GM12874 (cell line): ENCODE measurements around the gene FIGLA.

Experiments used
- TF ChIP-seq, protein P1 (sequence below): IDR thresholded peaks from 2 replicates; pipeline ENCODE4 v1.5.1; 2011; ENCODE audit warnings: low read depth, mild to moderate bottlenecking, control low read depth, low read length, moderate library complexity; ENCODE audit not compliant: insufficient read depth

The FIGLA gene

DNA sequence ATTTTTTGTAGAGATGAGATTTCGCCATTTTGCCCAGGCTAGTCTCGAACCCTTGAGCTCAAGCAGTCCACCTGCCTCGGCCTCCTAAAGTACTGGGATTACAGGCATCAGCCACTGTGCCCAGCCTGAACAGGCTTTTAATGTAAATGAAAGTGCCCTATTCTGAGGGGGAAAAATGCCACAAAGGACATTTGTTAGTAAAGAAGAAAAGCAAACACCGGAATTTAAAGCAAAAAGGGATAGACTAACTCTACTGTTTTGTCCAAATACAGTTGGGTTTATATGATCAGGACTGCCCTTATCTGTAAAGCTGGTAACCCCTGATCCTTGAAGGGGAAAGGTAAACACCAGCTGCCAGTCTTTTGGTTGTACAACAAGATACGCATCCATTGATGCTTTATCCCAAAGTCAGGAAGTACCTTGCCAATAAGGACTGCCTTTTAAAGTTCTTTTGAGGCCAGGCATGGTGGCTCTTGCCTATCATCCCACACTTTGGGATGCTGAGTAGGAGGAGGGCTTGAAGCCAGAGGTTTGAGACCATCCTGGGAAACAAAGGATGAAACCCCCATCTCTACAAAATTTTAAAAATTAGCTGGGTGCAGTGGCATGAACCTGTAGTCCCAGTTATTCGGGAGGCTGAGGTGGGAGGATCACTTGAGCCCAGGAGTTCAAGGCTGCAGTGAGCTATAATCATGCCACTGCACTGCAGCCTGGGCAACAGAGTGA lies 16.8 kb upstream of the FIGLA start:
- TF ChIP-seq, protein P1, sequence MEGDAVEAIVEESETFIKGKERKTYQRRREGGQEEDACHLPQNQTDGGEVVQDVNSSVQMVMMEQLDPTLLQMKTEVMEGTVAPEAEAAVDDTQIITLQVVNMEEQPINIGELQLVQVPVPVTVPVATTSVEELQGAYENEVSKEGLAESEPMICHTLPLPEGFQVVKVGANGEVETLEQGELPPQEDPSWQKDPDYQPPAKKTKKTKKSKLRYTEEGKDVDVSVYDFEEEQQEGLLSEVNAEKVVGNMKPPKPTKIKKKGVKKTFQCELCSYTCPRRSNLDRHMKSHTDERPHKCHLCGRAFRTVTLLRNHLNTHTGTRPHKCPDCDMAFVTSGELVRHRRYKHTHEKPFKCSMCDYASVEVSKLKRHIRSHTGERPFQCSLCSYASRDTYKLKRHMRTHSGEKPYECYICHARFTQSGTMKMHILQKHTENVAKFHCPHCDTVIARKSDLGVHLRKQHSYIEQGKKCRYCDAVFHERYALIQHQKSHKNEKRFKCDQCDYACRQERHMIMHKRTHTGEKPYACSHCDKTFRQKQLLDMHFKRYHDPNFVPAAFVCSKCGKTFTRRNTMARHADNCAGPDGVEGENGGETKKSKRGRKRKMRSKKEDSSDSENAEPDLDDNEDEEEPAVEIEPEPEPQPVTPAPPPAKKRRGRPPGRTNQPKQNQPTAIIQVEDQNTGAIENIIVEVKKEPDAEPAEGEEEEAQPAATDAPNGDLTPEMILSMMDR = no peak

DNA sequence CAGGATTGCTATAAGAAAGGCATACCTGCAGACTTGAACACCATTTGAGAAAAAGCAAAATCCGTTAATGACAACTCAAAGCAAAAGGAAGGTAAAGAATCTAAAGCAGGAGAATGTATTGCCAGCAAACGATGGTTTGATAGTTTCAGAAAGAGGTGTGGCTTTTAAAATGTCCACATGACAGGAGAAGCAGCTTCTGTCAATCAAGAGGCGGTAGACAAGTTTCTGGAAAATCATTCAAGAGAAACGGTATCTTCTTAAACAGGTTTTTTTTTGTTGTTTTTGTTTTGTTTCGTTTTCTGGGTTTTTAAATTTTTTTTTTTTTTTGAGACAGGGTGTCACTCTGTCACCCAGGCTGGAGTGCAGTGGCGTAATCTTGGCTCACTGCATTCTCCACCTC lies 16.2 kb upstream of the FIGLA start:
- TF ChIP-seq, protein P1 = no peak

DNA sequence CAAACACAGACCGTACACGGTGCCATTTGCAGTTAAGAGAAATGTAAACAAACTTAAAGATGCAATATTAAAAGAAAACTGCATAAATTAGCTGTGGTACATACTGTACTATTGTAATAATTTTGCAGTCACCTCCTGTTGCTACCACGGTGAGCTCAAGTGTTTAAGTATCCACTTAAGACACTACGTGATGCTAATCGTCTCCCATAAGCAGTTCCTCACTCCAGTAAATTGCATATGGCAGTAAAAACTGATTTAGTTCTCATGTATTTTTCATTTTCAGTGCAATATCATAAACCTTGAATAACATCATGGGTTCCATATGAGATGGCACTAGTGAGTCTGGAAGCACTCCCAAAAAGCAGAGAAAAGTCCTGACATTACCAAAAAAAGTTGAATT lies 15.6 kb upstream of the FIGLA start:
- TF ChIP-seq, protein P1 = no peak

DNA sequence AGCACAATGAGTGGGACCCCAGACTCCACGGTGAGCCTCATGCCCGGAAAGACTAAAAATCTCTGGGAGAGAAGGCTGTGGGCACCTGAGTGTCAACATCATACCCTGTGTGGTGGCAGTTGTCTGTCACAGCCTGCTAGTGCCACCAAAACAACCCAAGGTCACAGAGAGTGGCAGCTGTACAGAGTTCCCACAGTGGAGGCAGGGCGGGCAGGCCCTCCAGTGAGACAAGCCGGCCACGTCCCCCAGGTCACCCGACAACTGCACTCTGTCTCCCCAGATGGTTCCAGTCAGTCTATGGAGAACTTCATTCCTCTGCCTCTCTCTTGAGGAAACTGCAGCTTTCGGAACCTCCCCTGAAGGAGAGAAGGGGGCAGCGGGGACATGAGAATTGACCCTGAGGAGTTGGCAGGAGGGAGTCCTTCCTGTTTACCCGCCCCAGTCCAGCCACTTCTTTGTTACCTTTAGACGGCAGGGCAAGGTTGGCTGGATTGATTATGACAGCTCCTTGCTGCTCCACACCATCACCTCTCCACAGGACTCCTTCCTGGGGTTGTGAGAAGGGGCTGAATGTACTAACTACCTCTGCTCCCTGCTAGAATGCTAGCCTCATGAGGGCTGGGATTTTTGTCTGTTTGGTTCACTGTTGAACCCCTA lies 11.3 kb upstream of the FIGLA start:
- TF ChIP-seq, protein P1 = no peak

DNA sequence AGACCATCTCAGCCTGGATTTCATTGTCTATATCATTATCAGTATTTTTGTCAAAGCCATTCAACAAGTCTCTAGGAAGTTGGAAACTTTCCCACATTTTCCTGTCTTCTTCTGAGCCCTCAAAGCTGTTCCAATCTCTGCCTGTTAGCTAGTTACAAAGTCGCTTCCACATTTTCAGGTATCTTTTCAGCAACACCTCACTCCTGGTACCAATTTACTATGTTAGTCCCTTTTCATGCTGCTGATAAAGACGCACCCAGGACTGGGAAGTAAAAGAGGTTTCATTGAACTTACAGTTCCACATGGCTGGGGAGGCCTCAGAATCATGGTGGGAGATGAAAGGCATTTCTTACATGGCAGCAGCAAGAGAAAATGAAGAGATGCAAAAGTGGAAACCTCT lies 9.3 kb upstream of the FIGLA start:
- TF ChIP-seq, protein P1 = no peak

DNA sequence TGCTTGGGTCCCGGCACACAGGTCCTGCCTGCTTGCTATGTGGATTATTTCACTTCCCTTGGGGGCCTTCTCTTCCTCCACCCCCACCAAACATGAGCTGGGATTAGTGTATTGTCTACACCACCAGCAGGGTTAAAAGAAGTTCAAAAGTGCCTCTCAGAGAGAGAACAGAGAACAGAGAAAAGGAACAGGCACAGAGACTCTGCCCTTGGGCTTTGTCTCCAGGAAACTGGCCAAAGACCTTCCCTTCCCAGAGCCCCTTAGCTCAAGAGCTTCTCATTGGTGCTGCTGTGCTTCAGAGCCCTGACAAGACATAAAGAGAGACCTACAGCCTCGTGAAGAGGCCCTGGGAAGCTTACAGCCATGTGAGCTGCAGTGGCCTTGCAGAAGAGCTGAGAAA lies 7.1 kb upstream of the FIGLA start:
- TF ChIP-seq, protein P1 = no peak

DNA sequence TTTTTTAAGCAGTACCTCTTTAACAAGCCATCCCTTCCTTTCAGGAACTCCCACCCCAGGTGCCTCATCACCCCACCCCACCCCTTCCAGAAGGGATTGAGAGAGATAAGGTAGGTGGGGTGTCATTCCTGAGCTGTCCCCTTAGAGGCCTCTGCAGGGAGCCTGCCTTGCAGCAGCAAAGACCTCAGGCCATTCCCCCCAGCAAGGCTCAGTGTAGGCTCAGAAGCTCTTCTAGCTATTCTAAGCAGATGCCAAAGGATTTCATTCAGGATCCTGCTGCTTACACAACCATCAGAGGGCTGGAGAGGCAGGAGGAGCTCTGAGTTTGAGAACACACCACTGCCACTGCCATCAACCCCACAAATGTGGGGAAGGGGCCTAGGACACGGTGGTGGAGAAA lies 5.8 kb upstream of the FIGLA start:
- TF ChIP-seq, protein P1 = no peak
